Chondrocyte (in vitro differentiated cells): Measurements from ENCODE around the gene JPT1. TPM values are rescaled to one million over a fixed set of nuclear protein-coding genes. Genes with fewer than 3 reads are reported as not detected.
"Not testable (repeated sequence)": the region's sequence is repeated elsewhere in the genome, so short reads cannot be mapped to it uniquely, and the experiment has no call there.

Experiments
- DNase-seq: peaks from one replicate; pipeline ENCODE4 v3.0.0; 2021; ENCODE audit warnings: mixed read lengths, low spot score
- H3K27ac Mint-ChIP-seq: one replicate; pipeline ENCODE4 v1.8.0; 2021; ENCODE audit warnings: mild to moderate bottlenecking, moderate library complexity, mixed read lengths; ENCODE audit not compliant: unreplicated experiment
- H3K27me3 Mint-ChIP-seq: 2 replicates; pipeline ENCODE4 v1.8.0; 2021; ENCODE audit warnings: low read depth, mixed read lengths
- H3K36me3 Mint-ChIP-seq: 2 replicates; pipeline ENCODE4 v1.8.0; 2021; ENCODE audit warnings: low read depth, mixed read lengths
- H3K4me1 Mint-ChIP-seq: 2 replicates; pipeline ENCODE4 v1.8.0; 2021; ENCODE audit warnings: low read depth, mild to moderate bottlenecking, mixed read lengths
- H3K4me3 Mint-ChIP-seq: one replicate; pipeline ENCODE4 v1.8.0; 2021; ENCODE audit warnings: mild to moderate bottlenecking, moderate library complexity, mixed read lengths; ENCODE audit not compliant: unreplicated experiment
- H3K9me3 Mint-ChIP-seq: 2 replicates; pipeline ENCODE4 v1.8.0; 2021; ENCODE audit warnings: low read depth, mixed read lengths
- CTCF ChIP-seq: fragments of 200-600 bp; sonication (generic); IDR thresholded peaks from 2 replicates; pipeline ENCODE4 v1.5.0; 2021; ENCODE audit warnings: antibody characterized with exemption, mild to moderate bottlenecking, moderate library complexity
- total RNA-seq: library from RNA; stranded (reverse); gene quantifications from 3 replicates; pipeline ENCODE4 v1.2.1, GENCODE V29; 2021

JPT1 gene
- total RNA-seq, 1 donor from 2014 or later, result 90.4 TPM

GRCh38 chr17:75135452-75135851 is 18.9 kb downstream of the JPT1 start:
- Mint-ChIP-seq H3K4me3 (no peak overlapping the region), H3K27me3 (no peaks in the 10 kb centered on the region), H3K36me3 (peaks cover 2% of the 10 kb centered on the region), H3K9me3 (no peaks in the 10 kb centered on the region), H3K4me1 (peaks cover 8% of the 10 kb centered on the region), H3K27ac (no peak overlapping the region)
- peak; percentile 47 for DNase-seq
- no peak for TF ChIP-seq CTCF

GRCh38 chr17:75133607-75134347 is 20.5 kb downstream of the JPT1 start:
- not testable (repeated sequence) for H3K4me3 Mint-ChIP-seq, H3K27ac Mint-ChIP-seq, H3K36me3 Mint-ChIP-seq, H3K9me3 Mint-ChIP-seq, H3K27me3 Mint-ChIP-seq
- peak; percentile 29 for DNase-seq
- peaks cover 10% of the 10 kb centered on the region for H3K4me1 Mint-ChIP-seq

GRCh38 chr17:75133001-75133400 is 21.3 kb downstream of the JPT1 start:
- H3K27me3 Mint-ChIP-seq, result no peaks in the 10 kb centered on the region
- H3K9me3 Mint-ChIP-seq, result no peaks in the 10 kb centered on the region
- TF ChIP-seq CTCF, result no peak
- peak; percentile 28 for DNase-seq
- H3K4me3 Mint-ChIP-seq, result no peak overlapping the region
- peaks cover 3% of the 10 kb centered on the region for H3K36me3 Mint-ChIP-seq
- peaks cover 10% of the 10 kb centered on the region for H3K4me1 Mint-ChIP-seq
- H3K27ac Mint-ChIP-seq, result peak overlapping the region; percentile 22

GRCh38 chr17:75132018-75133000 is 22.0 kb downstream of the JPT1 start:
- not testable (repeated sequence) for H3K36me3 Mint-ChIP-seq, H3K27me3 Mint-ChIP-seq, H3K9me3 Mint-ChIP-seq
- peaks cover 10% of the 10 kb centered on the region for H3K4me1 Mint-ChIP-seq
- H3K4me3 Mint-ChIP-seq, result peak overlapping the region; percentile 80
- H3K27ac Mint-ChIP-seq, result peak overlapping the region; percentile 82
- peak; percentile 28 for DNase-seq

- peak; percentile 83 for TF ChIP-seq CTCF
- H3K27ac Mint-ChIP-seq, result peak within 1 kb of the TSS; percentile 82
- H3K4me3 Mint-ChIP-seq, result peak within 1 kb of the TSS; percentile 85
- peak; percentile 93 for DNase-seq
- H3K4me1 Mint-ChIP-seq, result peaks cover 10% of the 10 kb centered on the region
- no peaks in the 10 kb centered on the region for H3K9me3 Mint-ChIP-seq
- H3K36me3 Mint-ChIP-seq, result peaks cover 3% of the 10 kb centered on the region
- no peaks in the 10 kb centered on the region for H3K27me3 Mint-ChIP-seq
Observed at GRCh38 chr17:75131278-75132017, 22.9 kb downstream of the JPT1 start, which contains the start of gene NT5C. Gene NT5C, minus strand, starts transcription at chr17:75131742. Its CDS starts 35 bp downstream, at chr17:75131707.
